NT2/D1 (cell line): ENCODE data around the gene ANK2.

Experiments
- DNase-seq: peaks from one replicate; pipeline ENCODE4 v3.0.0-alpha.2; 2011; ENCODE audit warnings: low read depth, low spot score
- H3K27me3 ChIP-seq: 2 replicates; pipeline ENCODE4 v1.6.0; 2011; ENCODE audit warnings: mild to moderate bottlenecking; ENCODE audit not compliant: insufficient read length, insufficient read depth
- H3K36me3 ChIP-seq: 2 replicates; pipeline ENCODE4 v1.6.1; 2011; ENCODE audit warnings: mild to moderate bottlenecking, low read length, mixed read lengths; ENCODE audit not compliant: insufficient read depth, insufficient read length
- H3K4me1 ChIP-seq: 2 replicates; pipeline ENCODE4 v1.5.1; 2011; ENCODE audit not compliant: insufficient read depth, insufficient read length
- H3K4me3 ChIP-seq: 2 replicates; pipeline ENCODE4 v1.5.1; 2011; ENCODE audit warnings: low read depth; ENCODE audit not compliant: insufficient read length
- H3K9ac ChIP-seq: 2 replicates; pipeline ENCODE4 v1.6.0; 2011; ENCODE audit warnings: low read depth; ENCODE audit not compliant: insufficient read length
- H3K9me3 ChIP-seq: 2 replicates; pipeline ENCODE4 v1.5.1; 2011; ENCODE audit warnings: mild to moderate bottlenecking, low read length; ENCODE audit not compliant: insufficient read depth
- SUZ12 ChIP-seq: IDR thresholded peaks from 2 replicates; pipeline ENCODE4 v1.6.1; 2011; ENCODE audit not compliant: insufficient read length, insufficient read depth; ENCODE audit errors: extremely low read depth
- YY1 ChIP-seq: IDR thresholded peaks from 2 replicates; pipeline ENCODE4 v1.6.1; 2011; ENCODE audit not compliant: insufficient read length, insufficient read depth
- ZNF274 ChIP-seq: IDR thresholded peaks from 2 replicates; pipeline ENCODE4 v1.6.1; 2011; ENCODE audit warnings: mild to moderate bottlenecking, low read depth, low read length

ANK2 gene

DNA sequence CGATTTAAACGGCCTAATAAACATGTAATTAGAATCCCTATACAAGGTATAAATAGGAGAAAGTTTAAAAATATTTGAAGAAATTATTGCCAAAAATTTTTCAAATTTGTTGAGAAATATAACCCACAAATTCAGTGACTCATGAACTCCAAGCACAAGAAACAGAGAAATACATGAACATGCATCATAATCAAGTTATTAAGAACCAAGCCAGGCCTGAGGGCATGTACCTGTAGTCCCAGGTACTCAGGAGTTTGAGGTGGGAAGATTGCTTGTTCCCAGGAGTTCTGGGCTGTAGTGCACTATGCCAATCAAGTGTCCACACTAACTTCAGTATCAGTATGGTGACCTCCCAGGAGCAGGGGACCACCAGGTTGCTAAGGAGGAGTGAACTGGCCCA lies 370.2 kb downstream of the ANK2 start:
- Histone ChIP-seq H3K27me3 (no peaks in the 10 kb centered on the region), H3K4me1 (no peaks in the 10 kb centered on the region), H3K9me3 (peaks cover 12% of the 10 kb centered on the region), H3K36me3 (no peaks in the 10 kb centered on the region), H3K9ac (no peak overlapping the region), H3K4me3 (no peak overlapping the region)
- no peak for DNase-seq
- no peak for TF ChIP-seq ZNF274
- no peak for TF ChIP-seq SUZ12
- TF ChIP-seq YY1, result no peak

DNA sequence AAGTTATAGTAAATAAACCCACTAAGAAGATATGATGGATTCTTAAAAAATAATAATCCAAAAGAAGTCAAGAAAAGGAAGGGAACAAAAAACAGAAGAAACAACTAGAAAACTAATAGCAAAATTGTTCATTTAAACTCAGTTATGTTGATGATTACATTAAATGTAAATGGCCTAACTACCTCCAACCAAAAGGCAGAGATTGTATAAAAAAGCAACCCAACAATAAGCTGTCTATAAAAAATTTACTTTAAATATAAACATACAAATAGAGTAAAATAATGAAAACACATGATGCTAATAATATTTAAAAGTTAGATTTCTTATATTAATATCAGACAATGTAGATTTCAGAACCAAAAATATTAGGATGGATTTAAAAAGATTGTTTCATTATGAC lies 371.5 kb downstream of the ANK2 start:
- Histone ChIP-seq H3K4me1 (no peaks in the 10 kb centered on the region), H3K27me3 (no peaks in the 10 kb centered on the region)

DNA sequence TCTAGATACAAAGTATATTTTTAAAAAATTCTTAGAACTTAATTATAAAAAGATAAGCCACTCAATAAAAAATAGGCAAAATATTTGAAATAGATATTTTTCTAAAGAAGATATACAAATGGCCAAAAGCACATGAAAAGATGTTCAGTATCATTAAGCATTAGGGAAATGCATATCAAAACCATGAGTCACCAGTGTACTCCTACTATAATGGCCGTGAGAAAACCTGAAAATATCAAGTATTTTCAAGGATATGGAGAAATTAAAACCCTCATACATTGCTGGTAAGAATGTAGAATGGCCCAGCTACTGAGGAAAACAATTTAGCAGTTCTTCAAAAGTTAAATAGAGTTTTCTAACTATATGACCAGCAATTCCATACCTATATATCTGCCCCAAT lies 374.2 kb downstream of the ANK2 start:
- Histone ChIP-seq H3K36me3 (no peaks in the 10 kb centered on the region), H3K9ac (no peak overlapping the region), H3K9me3 (peaks cover 12% of the 10 kb centered on the region), H3K27me3 (no peaks in the 10 kb centered on the region), H3K4me1 (no peaks in the 10 kb centered on the region), H3K4me3 (no peak overlapping the region)
- TF ChIP-seq YY1 (no peak), SUZ12 (no peak), ZNF274 (no peak)
- DNase-seq, result no peak

More for the DNA sequence above, 371.5 kb downstream of the ANK2 start:
- H3K9ac ChIP-seq, result no peak overlapping the region
- no peak for DNase-seq
- TF ChIP-seq YY1 (no peak), SUZ12 (no peak), ZNF274 (no peak)
- H3K9me3 ChIP-seq, result peaks cover 12% of the 10 kb centered on the region
- no peaks in the 10 kb centered on the region for H3K36me3 ChIP-seq
- no peak overlapping the region for H3K4me3 ChIP-seq

DNA sequence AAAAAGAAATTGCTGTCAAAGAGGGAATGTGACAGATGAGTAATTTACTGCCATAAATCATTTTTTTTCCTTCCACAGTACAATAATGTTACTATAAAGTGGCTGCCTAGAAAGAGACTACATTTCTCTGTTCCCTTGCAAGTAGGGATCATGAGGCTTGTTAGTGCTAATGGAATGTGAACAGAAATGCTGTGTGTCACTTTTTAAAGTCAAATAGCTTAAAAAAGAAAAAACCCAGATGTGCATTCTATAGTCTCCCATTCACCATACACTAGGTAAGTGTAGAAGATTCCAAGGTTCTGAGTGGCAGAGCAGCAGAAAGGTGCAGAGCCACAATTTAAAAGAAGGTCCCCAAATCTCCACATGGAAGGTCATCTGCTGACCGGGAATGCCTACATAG lies 383.7 kb downstream of the ANK2 start:
- Histone ChIP-seq H3K9ac (no peak overlapping the region), H3K36me3 (no peaks in the 10 kb centered on the region), H3K4me3 (no peak overlapping the region), H3K4me1 (no peaks in the 10 kb centered on the region), H3K9me3 (peaks cover 20% of the 10 kb centered on the region; the same call in 1 of the 2 replicates), H3K27me3 (no peaks in the 10 kb centered on the region)
- TF ChIP-seq YY1, result no peak
- no peak for TF ChIP-seq SUZ12
- no peak for TF ChIP-seq ZNF274
- no peak for DNase-seq
